ENCODE results near the gene LGI4. TPM values are rescaled to one million over a fixed set of nuclear protein-coding genes. Genes with fewer than 3 reads are reported as not detected.
A peak's percentile ranks its signal among the peaks of the same experiment; 100 is the strongest.

The LGI4 gene
- polyA plus RNA-seq, result 10 to 100 TPM in 1 of 4 donors, 1 to 10 TPM in 2, under 1 TPM in 1; 0.45 to 14.5 (median 4.1) TPM
- long read RNA-seq, donor 1, partial matches to known transcripts, result 0 of 3 reads
- long read RNA-seq, donor 1, other reads (novel, unspliced or antisense), result 0 of 3 reads
- long read RNA-seq, donor 2, result 0 reads
- long read RNA-seq, donor 3, result 0 reads
- long read RNA-seq, donor 4, result 0 reads
- long read RNA-seq, donor 5, result 0 reads
- long read RNA-seq, donor 6, result 0 reads
- long read RNA-seq, donor 7, partial matches to known transcripts, result 392 of 850 reads
- long read RNA-seq, donor 7, other reads (novel, unspliced or antisense), result 456 of 850 reads
- long read RNA-seq, donor 8, partial matches to known transcripts, result 8 of 19 reads
- long read RNA-seq, donor 8, other reads (novel, unspliced or antisense), result 11 of 19 reads
- long read RNA-seq, donor 9, result 0 reads
- long read RNA-seq, donor 10, partial matches to known transcripts, result 0 of 6 reads
- long read RNA-seq, donor 10, other reads (novel, unspliced or antisense), result 0 of 6 reads

DNA sequence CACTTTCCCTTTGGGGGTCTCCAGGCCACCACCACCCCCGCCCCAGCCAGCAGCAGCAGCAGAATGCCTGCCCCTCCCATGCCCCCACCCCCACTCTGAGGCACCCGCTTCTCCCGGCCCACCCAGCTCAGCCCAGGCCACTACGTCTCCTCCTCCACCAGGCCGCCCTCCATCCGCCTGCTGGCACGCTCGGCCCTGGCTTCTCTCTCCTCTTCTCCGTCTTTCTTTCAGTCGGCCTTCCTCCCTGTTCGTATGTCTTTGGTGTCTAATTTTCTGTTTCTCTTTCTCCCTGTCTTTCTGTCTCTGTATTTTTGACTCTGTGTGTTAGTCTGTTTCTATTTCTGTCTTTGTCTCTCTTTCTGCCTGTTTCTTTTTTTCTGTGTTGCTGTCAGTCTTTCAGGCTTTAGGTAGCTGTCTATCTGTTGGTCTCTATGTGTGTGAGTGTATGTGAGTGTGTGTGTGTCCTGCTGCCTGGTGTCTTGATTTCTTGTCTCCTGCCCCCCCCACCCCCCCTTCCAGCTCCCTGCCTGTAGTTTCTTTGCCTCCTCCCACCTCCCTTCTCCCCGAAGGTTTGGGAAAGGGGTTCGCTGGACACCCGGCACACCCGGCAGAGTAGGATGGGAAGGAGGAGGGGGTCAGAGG is at the start of gene LGI4:
TSS of gene LGI4 (minus strand) at position 459 of the 642 bp plus-strand sequence. CDS start at position 80, 379 bp downstream.
- DNase-seq, result no peak
- Histone ChIP-seq H3K9me3 (ENCODE audit: control insufficient read depth in 2 of 2, insufficient read depth in 1 of 2, low read depth in 1 of 2, low read length in 1 of 2) (no peaks in the 10 kb centered on the region), H3K4me3 (ENCODE audit: low read depth in 1 of 3, low read length in 3 of 3) (no peak within 1 kb of the TSS), H3K27ac (ENCODE audit: low read depth in 1 of 3, low read length in 2 of 3) (peak within 1 kb of the TSS in 1 of 3 donors; percentile 50), H3K36me3 (ENCODE audit: control insufficient read depth in 3 of 3, insufficient read depth in 2 of 3, low read depth in 1 of 3, low read length in 3 of 3) (no peaks in the 10 kb centered on the region), H3K27me3 (ENCODE audit: control insufficient read depth in 3 of 3, insufficient read depth in 3 of 3, low read length in 3 of 3) (peaks cover 0 to 2% (median 0%) of the 10 kb centered on the region in 3 donors), H3K4me1 (ENCODE audit: control insufficient read depth in 3 of 3, insufficient read depth in 2 of 3, low read depth in 1 of 3, low read length in 2 of 3) (peaks cover 0 to 54% (median 0%) of the 10 kb centered on the region in 3 donors)
- FAIRE-seq, result no peak
- WGBS, 3 donors, result 60 to 82% (median 79%) methylated on average over 10 to 15 of the region's 15 CpGs

GRCh38 chr19:35184267-35184666 is 49.4 kb upstream of the LGI4 start:
- Histone ChIP-seq H3K4me1 (ENCODE audit: control insufficient read depth in 3 of 3, insufficient read depth in 2 of 3, low read depth in 1 of 3, low read length in 2 of 3) (no peaks in the 10 kb centered on the region), H3K27ac (ENCODE audit: low read depth in 1 of 3, low read length in 2 of 3) (no peak overlapping the region), H3K27me3 (ENCODE audit: control insufficient read depth in 3 of 3, insufficient read depth in 3 of 3, low read length in 3 of 3) (peaks cover 0 to 2% (median 0%) of the 10 kb centered on the region in 3 donors), H3K36me3 (ENCODE audit: control insufficient read depth in 3 of 3, insufficient read depth in 2 of 3, low read depth in 1 of 3, low read length in 3 of 3) (no peaks in the 10 kb centered on the region), H3K4me3 (ENCODE audit: low read depth in 1 of 3, low read length in 3 of 3) (no peak overlapping the region), H3K9me3 (ENCODE audit: control insufficient read depth in 2 of 2, insufficient read depth in 1 of 2, low read depth in 1 of 2, low read length in 1 of 2) (peaks cover 0 to 4% of the 10 kb centered on the region in 2 donors)
- no peak for DNase-seq
- no peak for FAIRE-seq
- WGBS, 3 donors, result 89 to 93% (median 90%) methylated on average over 1 of the region's 1 CpG

DNA sequence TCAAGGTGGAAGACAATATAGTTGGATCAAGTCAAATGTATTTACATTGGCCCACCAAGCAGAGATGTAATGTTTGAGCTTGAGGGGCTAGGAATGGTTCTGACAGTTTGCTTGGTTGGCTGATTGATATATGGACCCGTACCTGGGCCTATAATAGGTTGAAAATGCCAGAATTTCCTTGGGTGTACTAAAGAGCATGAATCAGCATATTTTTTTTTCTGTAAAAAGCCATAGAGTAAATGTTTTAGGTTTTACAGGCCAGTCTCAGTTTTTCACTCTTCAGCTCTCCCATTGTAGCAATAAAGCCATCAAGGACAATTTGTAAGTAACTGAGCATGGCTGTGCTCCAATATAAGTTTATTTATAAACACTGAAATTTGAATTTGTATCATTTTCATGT is 46.5 kb upstream of the LGI4 start:
- H3K9me3 ChIP-seq (ENCODE audit: control insufficient read depth in 2 of 2, insufficient read depth in 1 of 2, low read depth in 1 of 2, low read length in 1 of 2), result peaks cover 0 to 4% of the 10 kb centered on the region in 2 donors
- FAIRE-seq (no peak), DNase-seq (no peak)
- no peak overlapping the region for H3K4me3 ChIP-seq (ENCODE audit: low read depth in 1 of 3, low read length in 3 of 3)
- H3K27me3 ChIP-seq (ENCODE audit: control insufficient read depth in 3 of 3, insufficient read depth in 3 of 3, low read length in 3 of 3), result peaks cover 0 to 2% (median 0%) of the 10 kb centered on the region in 3 donors
- 78 to 94% (median 83%) methylated on average over 1 of the region's 1 CpG for WGBS, 3 donors
- no peaks in the 10 kb centered on the region for H3K36me3 ChIP-seq (ENCODE audit: control insufficient read depth in 3 of 3, insufficient read depth in 2 of 3, low read depth in 1 of 3, low read length in 3 of 3)
- no peaks in the 10 kb centered on the region for H3K4me1 ChIP-seq (ENCODE audit: control insufficient read depth in 3 of 3, insufficient read depth in 2 of 3, low read depth in 1 of 3, low read length in 2 of 3)
- H3K27ac ChIP-seq (ENCODE audit: low read depth in 1 of 3, low read length in 2 of 3), result no peak overlapping the region

DNA sequence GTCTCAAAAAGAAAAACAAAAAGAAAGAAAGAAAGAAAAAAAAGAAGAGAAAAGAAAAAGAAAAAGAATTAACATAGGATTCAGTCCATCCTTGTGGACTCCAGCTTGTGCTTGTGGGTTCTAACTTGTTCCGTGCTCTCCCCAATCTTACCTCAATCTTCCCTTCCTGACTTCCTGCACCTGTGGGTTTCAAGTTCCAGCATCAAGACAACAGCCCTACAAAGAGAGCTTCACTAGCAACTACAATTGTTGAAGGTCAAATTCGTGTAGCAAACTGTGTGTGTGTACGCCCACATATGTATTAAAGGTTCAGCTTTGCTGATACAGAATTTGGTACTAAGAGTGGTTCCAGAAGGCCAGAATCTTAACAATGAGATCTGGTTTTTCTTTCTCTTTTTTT is 45.0 kb upstream of the LGI4 start:
- no peaks in the 10 kb centered on the region for H3K36me3 ChIP-seq (ENCODE audit: control insufficient read depth in 3 of 3, insufficient read depth in 2 of 3, low read depth in 1 of 3, low read length in 3 of 3)
- H3K27me3 ChIP-seq (ENCODE audit: control insufficient read depth in 3 of 3, insufficient read depth in 3 of 3, low read length in 3 of 3), result peaks cover 0 to 2% (median 0%) of the 10 kb centered on the region in 3 donors
- DNase-seq (no peak), FAIRE-seq (no peak)
- 72 to 75% (median 75%) methylated on average over 3 of the region's 3 CpGs for WGBS, 3 donors
- no peak overlapping the region for H3K4me3 ChIP-seq (ENCODE audit: low read depth in 1 of 3, low read length in 3 of 3)
- H3K4me1 ChIP-seq (ENCODE audit: control insufficient read depth in 3 of 3, insufficient read depth in 2 of 3, low read depth in 1 of 3, low read length in 2 of 3), result peaks cover 0 to 2% (median 0%) of the 10 kb centered on the region in 3 donors
- no peak overlapping the region for H3K27ac ChIP-seq (ENCODE audit: low read depth in 1 of 3, low read length in 2 of 3)
- peaks cover 0 to 4% of the 10 kb centered on the region in 2 donors for H3K9me3 ChIP-seq (ENCODE audit: control insufficient read depth in 2 of 2, insufficient read depth in 1 of 2, low read depth in 1 of 2, low read length in 1 of 2)

GRCh38 chr19:35178701-35179100 is 43.8 kb upstream of the LGI4 start:
- FAIRE-seq (no peak), DNase-seq (no peak)
- peaks cover 0 to 4% of the 10 kb centered on the region in 2 donors for H3K9me3 ChIP-seq (ENCODE audit: control insufficient read depth in 2 of 2, insufficient read depth in 1 of 2, low read depth in 1 of 2, low read length in 1 of 2)
- H3K4me1 ChIP-seq (ENCODE audit: control insufficient read depth in 3 of 3, insufficient read depth in 2 of 3, low read depth in 1 of 3, low read length in 2 of 3), result peaks cover 0 to 2% (median 0%) of the 10 kb centered on the region in 3 donors
- WGBS, 3 donors, result 52 to 67% (median 60%) methylated on average over 2 of the region's 2 CpGs
- H3K4me3 ChIP-seq (ENCODE audit: low read depth in 1 of 3, low read length in 3 of 3), result no peak overlapping the region
- H3K27me3 ChIP-seq (ENCODE audit: control insufficient read depth in 3 of 3, insufficient read depth in 3 of 3, low read length in 3 of 3), result peaks cover 0 to 2% (median 0%) of the 10 kb centered on the region in 3 donors
- no peaks in the 10 kb centered on the region for H3K36me3 ChIP-seq (ENCODE audit: control insufficient read depth in 3 of 3, insufficient read depth in 2 of 3, low read depth in 1 of 3, low read length in 3 of 3)
- H3K27ac ChIP-seq (ENCODE audit: low read depth in 1 of 3, low read length in 2 of 3), result no peak overlapping the region

- WGBS, 3 donors, result 66 to 79% (median 73%) methylated on average over 7 of the region's 7 CpGs
- Histone ChIP-seq H3K4me3 (ENCODE audit: low read depth in 1 of 3, low read length in 3 of 3) (no peak overlapping the region), H3K27ac (ENCODE audit: low read depth in 1 of 3, low read length in 2 of 3) (no peak overlapping the region), H3K36me3 (ENCODE audit: control insufficient read depth in 3 of 3, insufficient read depth in 2 of 3, low read depth in 1 of 3, low read length in 3 of 3) (no peaks in the 10 kb centered on the region), H3K4me1 (ENCODE audit: control insufficient read depth in 3 of 3, insufficient read depth in 2 of 3, low read depth in 1 of 3, low read length in 2 of 3) (peaks cover 0 to 2% (median 0%) of the 10 kb centered on the region in 3 donors), H3K9me3 (ENCODE audit: control insufficient read depth in 2 of 2, insufficient read depth in 1 of 2, low read depth in 1 of 2, low read length in 1 of 2) (peaks cover 0 to 4% of the 10 kb centered on the region in 2 donors), H3K27me3 (ENCODE audit: control insufficient read depth in 3 of 3, insufficient read depth in 3 of 3, low read length in 3 of 3) (peaks cover 0 to 2% (median 0%) of the 10 kb centered on the region in 3 donors)
- DNase-seq (no peak), FAIRE-seq (no peak)
These were observed 42.8 kb upstream of the LGI4 start for GRCh38 chr19:35177377-35178274.

DNA sequence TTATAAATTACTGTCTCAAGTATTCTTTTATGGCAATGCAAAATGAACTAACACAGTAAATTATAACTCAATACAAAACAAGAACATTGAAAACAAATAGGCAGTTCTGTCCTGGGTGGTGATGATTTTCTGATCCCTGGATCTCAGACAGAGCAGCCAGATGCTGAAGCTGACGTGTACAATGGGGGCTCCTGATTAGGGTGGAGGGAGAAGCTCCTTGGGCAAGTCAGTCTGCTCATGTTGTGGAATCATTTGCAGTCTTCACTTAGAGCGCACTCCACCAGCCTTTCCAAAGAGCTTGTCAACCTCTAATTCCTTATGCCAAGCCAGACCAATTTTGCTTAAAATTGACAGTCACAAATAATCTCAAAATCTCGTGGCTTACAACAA is 41.3 kb upstream of the LGI4 start:
- WGBS, 3 donors, result 64 to 73% (median 69%) methylated on average over 3 of the region's 3 CpGs
- no peak for FAIRE-seq
- DNase-seq, result no peak
- H3K27ac ChIP-seq (ENCODE audit: low read depth in 1 of 3, low read length in 2 of 3), result no peak overlapping the region
- peaks cover 0 to 2% (median 0%) of the 10 kb centered on the region in 3 donors for H3K4me1 ChIP-seq (ENCODE audit: control insufficient read depth in 3 of 3, insufficient read depth in 2 of 3, low read depth in 1 of 3, low read length in 2 of 3)
- peaks cover 0 to 6% of the 10 kb centered on the region in 2 donors for H3K9me3 ChIP-seq (ENCODE audit: control insufficient read depth in 2 of 2, insufficient read depth in 1 of 2, low read depth in 1 of 2, low read length in 1 of 2)
- H3K36me3 ChIP-seq (ENCODE audit: control insufficient read depth in 3 of 3, insufficient read depth in 2 of 3, low read depth in 1 of 3, low read length in 3 of 3), result no peaks in the 10 kb centered on the region
- H3K27me3 ChIP-seq (ENCODE audit: control insufficient read depth in 3 of 3, insufficient read depth in 3 of 3, low read length in 3 of 3), result no peaks in the 10 kb centered on the region
- no peak overlapping the region for H3K4me3 ChIP-seq (ENCODE audit: low read depth in 1 of 3, low read length in 3 of 3)

GRCh38 chr19:35174226-35174625 is 39.4 kb upstream of the LGI4 start:
- Histone ChIP-seq H3K9me3 (ENCODE audit: control insufficient read depth in 2 of 2, insufficient read depth in 1 of 2, low read depth in 1 of 2, low read length in 1 of 2) (peaks cover 0 to 6% of the 10 kb centered on the region in 2 donors), H3K27ac (ENCODE audit: low read depth in 1 of 3, low read length in 2 of 3) (no peak overlapping the region), H3K27me3 (ENCODE audit: control insufficient read depth in 3 of 3, insufficient read depth in 3 of 3, low read length in 3 of 3) (no peaks in the 10 kb centered on the region), H3K4me3 (ENCODE audit: low read depth in 1 of 3, low read length in 3 of 3) (no peak overlapping the region), H3K4me1 (ENCODE audit: control insufficient read depth in 3 of 3, insufficient read depth in 2 of 3, low read depth in 1 of 3, low read length in 2 of 3) (peaks cover 0 to 2% (median 0%) of the 10 kb centered on the region in 3 donors), H3K36me3 (ENCODE audit: control insufficient read depth in 3 of 3, insufficient read depth in 2 of 3, low read depth in 1 of 3, low read length in 3 of 3) (peaks cover 0 to 11% (median 0%) of the 10 kb centered on the region in 3 donors)
- WGBS, 3 donors, result 88 to 92% (median 90%) methylated on average over 6 of the region's 6 CpGs
- DNase-seq (no peak), FAIRE-seq (no peak)
